HG02763 (cell line): ENCODE data around the gene HIBADH.

Experiments used
- ATAC-seq: cut with Tn5 transposase; IDR thresholded peaks from one replicate; pipeline ENCODE4 v1.9.1; 2021; ENCODE audit warnings: mild to moderate bottlenecking, moderate library complexity; ENCODE audit not compliant: unreplicated experiment

The HIBADH gene

DNA sequence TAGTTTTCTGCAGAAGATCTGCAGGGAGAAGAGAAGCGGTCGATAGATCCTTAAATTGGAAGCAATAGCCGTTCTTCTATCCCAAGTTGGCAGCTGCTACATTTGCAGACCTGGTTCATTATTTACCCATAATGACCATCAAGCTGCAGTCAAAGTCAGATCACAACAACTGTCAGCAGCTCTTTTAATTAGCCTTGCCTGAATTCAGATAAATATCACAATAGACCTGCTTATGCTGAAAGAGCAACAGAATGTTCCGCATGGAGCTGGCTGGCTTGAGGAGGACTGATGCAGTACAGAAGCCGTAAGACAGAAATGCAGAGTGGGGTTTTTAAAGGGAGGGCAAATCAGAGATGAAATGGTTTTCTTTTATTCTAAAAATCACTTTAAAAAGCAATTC, 109.4 kb downstream of the HIBADH start:
- no peak for ATAC-seq

DNA sequence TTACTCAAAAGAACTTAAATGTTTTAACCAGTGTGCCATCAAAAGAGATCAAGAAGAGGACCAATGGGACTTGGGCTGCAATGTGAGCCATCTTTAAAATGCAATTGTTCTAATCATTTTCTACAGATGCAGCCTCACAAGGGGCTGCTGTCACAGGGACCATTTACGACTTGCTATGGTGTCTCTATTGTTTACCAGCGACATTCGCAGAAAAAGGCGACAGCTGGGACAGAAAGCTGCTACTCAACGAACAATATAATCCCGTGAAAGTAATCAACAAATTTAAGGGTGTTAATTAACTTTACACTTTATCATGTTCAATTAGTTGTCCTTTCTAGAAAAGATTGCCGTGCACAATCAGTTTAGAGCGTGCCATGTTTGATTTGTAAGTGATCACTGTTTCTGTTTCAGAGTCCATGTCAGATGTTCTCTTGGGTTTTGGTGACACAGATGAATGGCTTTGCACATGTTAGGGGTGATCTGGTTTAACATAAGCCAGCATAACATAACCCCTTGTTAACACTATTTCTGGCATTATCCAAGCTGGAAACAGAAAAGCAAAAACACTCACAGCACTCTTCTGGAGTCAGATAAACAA, 110.8 kb downstream of the HIBADH start:
- no peak for ATAC-seq

GRCh38 chr7:27549606-27550005, 113.1 kb downstream of the HIBADH start:
- no peak for ATAC-seq

- no peak for ATAC-seq
Observed at GRCh38 chr7:27548304-27548703, 114.4 kb downstream of the HIBADH start.

GRCh38 chr7:27547401-27547800, 115.3 kb downstream of the HIBADH start:
- ATAC-seq, result no peak

- ATAC-seq, result no peak
Observed at GRCh38 chr7:27546610-27547009, 116.1 kb downstream of the HIBADH start.

GRCh38 chr7:27535795-27536194, 126.9 kb downstream of the HIBADH start:
- no peak for ATAC-seq

- ATAC-seq, result no peak
Observed at GRCh38 chr7:27533652-27534081, 129.0 kb downstream of the HIBADH start.

- ATAC-seq, result no peak
Observed at GRCh38 chr7:27532314-27532713, 130.4 kb downstream of the HIBADH start.

DNA sequence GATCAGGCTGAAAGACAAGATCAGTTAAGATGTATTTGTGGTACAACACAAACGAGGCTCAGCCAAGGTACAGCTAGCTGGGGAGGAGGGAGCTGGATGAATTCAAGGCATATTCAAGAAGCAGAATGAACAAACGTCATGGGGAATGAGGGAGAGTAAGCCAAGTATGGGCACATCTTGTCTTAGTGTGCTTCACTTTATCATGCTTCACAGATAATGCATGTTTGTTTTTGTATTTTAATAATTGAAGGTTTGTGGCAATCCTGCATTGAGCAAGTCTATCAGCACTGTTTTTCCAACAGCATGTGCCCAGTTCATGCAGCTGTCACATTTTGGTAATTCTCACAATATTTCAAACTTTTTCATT, 135.4 kb downstream of the HIBADH start:
- ATAC-seq, result no peak

GRCh38 chr7:27526611-27527347, 135.9 kb downstream of the HIBADH start:
- no peak for ATAC-seq

DNA sequence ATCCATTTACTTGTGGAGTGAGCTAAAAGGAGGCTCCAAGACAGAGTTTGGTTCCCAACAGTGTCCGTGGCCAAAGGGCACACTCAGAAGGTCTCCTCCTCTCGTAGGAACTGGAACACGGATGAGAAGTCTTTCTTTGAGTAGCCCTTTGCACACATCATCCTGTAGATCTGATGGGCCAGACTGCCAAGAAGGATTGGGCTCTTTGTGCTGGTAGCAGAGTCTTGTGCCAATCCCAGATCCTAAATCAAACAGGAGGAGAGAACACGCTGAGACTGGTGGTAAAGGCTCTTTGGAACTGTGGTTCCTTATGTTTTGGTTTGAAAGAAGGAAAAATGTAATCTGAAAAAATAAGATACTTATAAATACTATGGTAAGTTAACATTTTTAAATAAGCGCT, 136.6 kb downstream of the HIBADH start:
- no peak for ATAC-seq

DNA sequence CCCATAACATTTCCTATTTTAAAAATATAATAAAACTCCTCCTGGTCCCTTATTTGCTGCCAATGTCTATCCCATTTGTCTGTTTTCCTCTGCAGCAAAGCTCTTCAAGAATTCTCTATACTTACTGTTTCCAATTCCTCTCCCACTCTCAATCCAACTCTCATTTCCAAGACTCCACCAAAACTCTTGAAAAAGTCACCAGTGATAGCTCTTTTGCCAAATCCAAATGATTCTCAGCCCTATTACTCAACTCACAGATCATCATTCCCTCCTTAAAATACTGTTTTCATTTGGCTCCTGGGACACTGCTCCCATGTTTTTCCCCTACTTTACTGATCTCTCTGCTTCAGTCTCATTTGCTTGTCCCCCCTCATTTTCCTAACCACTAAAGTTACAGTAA, 139.4 kb downstream of the HIBADH start:
- no peak for ATAC-seq

- ATAC-seq, result no peak
Observed at GRCh38 chr7:27522566-27522965, 140.1 kb downstream of the HIBADH start.

DNA sequence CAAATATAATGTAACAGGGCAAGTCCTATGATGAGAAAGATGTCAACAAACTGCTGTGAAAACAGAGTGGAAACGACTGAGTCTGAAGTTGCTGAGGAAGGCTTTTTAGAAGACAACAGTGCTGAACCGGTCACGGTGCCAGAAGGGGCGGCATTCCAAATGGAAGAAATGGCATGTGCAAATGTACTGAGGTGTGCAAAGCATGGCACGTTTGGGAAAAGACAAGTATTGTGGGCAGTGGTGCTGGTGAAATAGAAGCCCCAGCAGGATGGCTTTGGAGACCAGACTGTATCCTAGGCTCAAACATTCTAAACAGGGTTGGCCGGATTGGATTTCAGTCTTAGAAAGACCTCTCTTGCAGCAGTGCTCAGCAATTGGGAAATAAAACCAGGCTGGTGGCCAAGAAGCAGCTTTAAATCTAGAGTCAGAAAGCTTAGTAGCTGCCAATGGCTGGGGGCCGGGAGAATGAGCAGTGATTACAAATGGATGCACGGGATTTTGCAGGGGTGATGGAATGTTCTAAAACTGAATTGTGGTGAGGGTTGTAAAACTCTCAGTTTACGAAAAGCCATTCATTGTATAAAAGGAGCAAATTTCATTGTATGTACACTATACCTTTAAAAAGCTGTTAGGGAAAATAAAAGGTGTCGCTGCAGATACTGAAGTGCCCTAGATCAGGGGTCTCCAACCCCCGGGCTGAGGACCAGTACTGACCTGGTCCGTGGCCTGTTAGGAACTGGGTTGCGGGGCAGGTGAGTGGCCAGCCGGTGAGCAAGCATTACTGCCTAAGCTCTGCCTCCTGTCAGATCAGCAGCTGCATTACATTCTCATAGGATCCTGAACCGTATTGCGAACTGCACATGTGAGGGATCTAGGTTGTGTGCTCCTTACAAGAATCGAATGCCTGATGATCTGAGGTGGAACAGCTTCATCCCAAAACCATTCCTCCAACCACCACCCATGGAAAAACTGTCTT, 141.6 kb downstream of the HIBADH start:
- ATAC-seq, result no peak

GRCh38 chr7:27519793-27520469, 142.8 kb downstream of the HIBADH start:
- no peak for ATAC-seq

GRCh38 chr7:27518561-27519350, 143.9 kb downstream of the HIBADH start:
- ATAC-seq, result no peak

GRCh38 chr7:27516421-27516820, 146.3 kb downstream of the HIBADH start:
- ATAC-seq, result no peak

GRCh38 chr7:27515933-27516332, 146.8 kb downstream of the HIBADH start:
- ATAC-seq, result no peak

GRCh38 chr7:27514861-27515260, 147.8 kb downstream of the HIBADH start:
- ATAC-seq, result no peak
